Activated T-helper 1 cell treated with Interleukin-2 at 50 U/mL for 16 hours (primary cell): ENCODE measurements around the gene B3GNT8.
"Not testable (repeated sequence)": the region's sequence is repeated elsewhere in the genome, so short reads cannot be mapped to it uniquely, and the experiment has no call there.

Source experiments
- DNase-seq: peaks from one replicate; pipeline ENCODE4 v3.0.0-alpha.2; 2020; ENCODE audit warnings: low read depth

The B3GNT8 gene

GRCh38 chr19:41435936-41436673 lies 8.9 kb upstream of the B3GNT8 start:
- no peak for DNase-seq

- DNase-seq = not testable (repeated sequence)
Observed at GRCh38 chr19:41435376-41435775, 8.2 kb upstream of the B3GNT8 start.

GRCh38 chr19:41434450-41434849 lies 7.3 kb upstream of the B3GNT8 start:
- no peak for DNase-seq

GRCh38 chr19:41433171-41433570 lies 6.0 kb upstream of the B3GNT8 start:
- DNase-seq = no peak

GRCh38 chr19:41431426-41432386 lies 4.5 kb upstream of the B3GNT8 start:
- no peak for DNase-seq

- no peak for DNase-seq
Observed at GRCh38 chr19:41430922-41431321, 3.7 kb upstream of the B3GNT8 start.

GRCh38 chr19:41428481-41428859 lies 1.3 kb upstream of the B3GNT8 start:
- no peak for DNase-seq

- peak; percentile 34 for DNase-seq
Observed at GRCh38 chr19:41427647-41428480, 690 bp upstream of the B3GNT8 start.

GRCh38 chr19:41426116-41426841 lies 895 bp downstream of the B3GNT8 start:
- DNase-seq = no peak

- no peak for DNase-seq
Observed at GRCh38 chr19:41425174-41426115, 1.7 kb downstream of the B3GNT8 start.

GRCh38 chr19:41424335-41425173 lies 2.6 kb downstream of the B3GNT8 start:
- no peak for DNase-seq

GRCh38 chr19:41422955-41423354 lies 4.2 kb downstream of the B3GNT8 start:
- no peak for DNase-seq

- no peak for DNase-seq
Observed at GRCh38 chr19:41422456-41422855, 4.7 kb downstream of the B3GNT8 start.

- DNase-seq = no peak
Observed at GRCh38 chr19:41421973-41422372, 5.2 kb downstream of the B3GNT8 start.

GRCh38 chr19:41421314-41421713 lies 5.9 kb downstream of the B3GNT8 start:
- no peak for DNase-seq

GRCh38 chr19:41420101-41420880 lies 6.9 kb downstream of the B3GNT8 start:
- DNase-seq = no peak

GRCh38 chr19:41416194-41416674 lies 10.9 kb downstream of the B3GNT8 start:
- no peak for DNase-seq

GRCh38 chr19:41415154-41415571 lies 12.0 kb downstream of the B3GNT8 start:
- no peak for DNase-seq
